NOMO-1 treated with dmso at 0.1 percent for 144 hours (cell line): ENCODE measurements around the gene PKD1L1.
"Not testable (repeated sequence)": the region's sequence is repeated elsewhere in the genome, so short reads cannot be mapped to it uniquely, and the experiment has no call there.

ENCODE experiments used
- DNase-seq: peaks from one replicate; lab custom pipeline; 2025; ENCODE audit not compliant: unreplicated experiment; lab: John Stamatoyannopoulos, UW

Gene PKD1L1

GRCh38 chr7:47937711-47938573, 10.3 kb downstream of the PKD1L1 start:
- no peak for DNase-seq

- no peak for DNase-seq
Observed at GRCh38 chr7:47937065-47937687, 11.1 kb downstream of the PKD1L1 start.

GRCh38 chr7:47936323-47936722, 11.9 kb downstream of the PKD1L1 start:
- no peak for DNase-seq

- DNase-seq, result no peak
Observed at GRCh38 chr7:47935336-47935735, 12.9 kb downstream of the PKD1L1 start.

GRCh38 chr7:47934831-47935230, 13.4 kb downstream of the PKD1L1 start:
- no peak for DNase-seq

GRCh38 chr7:47933215-47933614, 15.1 kb downstream of the PKD1L1 start:
- DNase-seq, result no peak

- DNase-seq, result no peak
Observed at GRCh38 chr7:47932466-47933037, 15.7 kb downstream of the PKD1L1 start.

- DNase-seq, result no peak
Observed at GRCh38 chr7:47932016-47932415, 16.2 kb downstream of the PKD1L1 start.

- DNase-seq, result no peak
Observed at GRCh38 chr7:47931005-47932004, 17.0 kb downstream of the PKD1L1 start.

- no peak for DNase-seq
Observed at GRCh38 chr7:47924266-47924665, 24.0 kb downstream of the PKD1L1 start.

GRCh38 chr7:47923081-47923875, 25.0 kb downstream of the PKD1L1 start:
- DNase-seq, result not testable (repeated sequence)

GRCh38 chr7:47916514-47916913, 31.8 kb downstream of the PKD1L1 start:
- DNase-seq, result not testable (repeated sequence)

- DNase-seq, result no peak
Observed at GRCh38 chr7:47915616-47915976, 32.7 kb downstream of the PKD1L1 start.

- no peak for DNase-seq
Observed at GRCh38 chr7:47914717-47915615, 33.3 kb downstream of the PKD1L1 start.

- no peak for DNase-seq
Observed at GRCh38 chr7:47912332-47912731, 35.9 kb downstream of the PKD1L1 start.

GRCh38 chr7:47908720-47909119, 39.5 kb downstream of the PKD1L1 start:
- DNase-seq, result no peak

- no peak for DNase-seq
Observed at GRCh38 chr7:47907981-47908616, 40.2 kb downstream of the PKD1L1 start.

- DNase-seq, result no peak
Observed at GRCh38 chr7:47906883-47907282, 41.4 kb downstream of the PKD1L1 start.
